ENCODE measurements around the gene DECR2.

Gene DECR2

DNA sequence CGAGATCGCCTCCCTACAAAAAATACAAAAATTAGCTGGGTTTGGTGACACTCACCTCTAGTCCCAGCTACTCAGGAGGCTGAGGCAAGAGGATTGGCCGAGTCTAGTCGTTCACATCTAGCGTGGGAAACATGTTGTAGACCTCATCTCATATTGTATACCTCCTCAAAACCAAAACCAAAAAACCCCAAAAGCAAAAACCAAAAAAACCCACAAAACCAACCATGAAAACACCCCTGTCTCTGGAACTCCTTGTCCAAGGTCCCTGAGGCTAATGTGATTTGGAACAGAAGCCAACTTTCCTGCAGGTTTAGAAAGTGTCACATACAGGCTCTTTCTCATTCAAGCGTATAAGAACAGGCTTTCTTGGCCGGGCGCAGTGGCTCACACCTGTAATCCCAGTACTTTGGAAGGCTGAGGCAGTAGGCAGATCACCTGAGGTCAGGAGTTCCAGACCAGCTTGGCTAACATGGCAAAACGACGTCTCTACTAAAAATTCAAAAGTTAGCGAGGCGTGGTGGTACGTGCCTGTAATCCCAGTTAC is 52.8 kb downstream of the DECR2 start:
- no peak for TF ChIP-seq GATA2 (IDR thresholded peaks at IDR 0.05; ENCODE audit: low read depth, low read length)
- TF ChIP-seq GATA3 (IDR thresholded peaks at IDR 0.05; ENCODE audit: low read depth, low read length), result no peak

DNA sequence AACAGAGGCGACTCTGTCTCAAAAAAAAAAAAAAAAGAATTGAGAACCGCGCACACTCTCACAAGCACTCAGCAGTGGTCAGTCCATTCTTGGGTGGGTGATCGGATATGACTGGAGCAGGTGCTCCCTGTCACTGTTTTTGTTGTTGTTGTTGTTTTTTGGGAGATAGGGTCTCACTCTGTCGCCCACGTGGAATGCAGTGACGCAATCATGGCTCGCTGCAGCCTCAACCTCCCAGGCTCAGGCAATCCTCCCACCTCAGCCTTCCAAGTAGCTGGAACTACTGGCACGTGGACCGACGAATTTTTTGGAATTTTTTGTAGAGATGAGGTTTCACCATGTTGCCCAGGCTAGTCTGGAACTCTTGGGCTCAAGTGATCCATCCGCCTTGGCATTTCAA is 53.8 kb downstream of the DECR2 start:
- TF ChIP-seq GATA2 (IDR thresholded peaks at IDR 0.05; ENCODE audit: low read depth, low read length) (no peak), GATA3 (IDR thresholded peaks at IDR 0.05; ENCODE audit: low read depth, low read length) (no peak)

DNA sequence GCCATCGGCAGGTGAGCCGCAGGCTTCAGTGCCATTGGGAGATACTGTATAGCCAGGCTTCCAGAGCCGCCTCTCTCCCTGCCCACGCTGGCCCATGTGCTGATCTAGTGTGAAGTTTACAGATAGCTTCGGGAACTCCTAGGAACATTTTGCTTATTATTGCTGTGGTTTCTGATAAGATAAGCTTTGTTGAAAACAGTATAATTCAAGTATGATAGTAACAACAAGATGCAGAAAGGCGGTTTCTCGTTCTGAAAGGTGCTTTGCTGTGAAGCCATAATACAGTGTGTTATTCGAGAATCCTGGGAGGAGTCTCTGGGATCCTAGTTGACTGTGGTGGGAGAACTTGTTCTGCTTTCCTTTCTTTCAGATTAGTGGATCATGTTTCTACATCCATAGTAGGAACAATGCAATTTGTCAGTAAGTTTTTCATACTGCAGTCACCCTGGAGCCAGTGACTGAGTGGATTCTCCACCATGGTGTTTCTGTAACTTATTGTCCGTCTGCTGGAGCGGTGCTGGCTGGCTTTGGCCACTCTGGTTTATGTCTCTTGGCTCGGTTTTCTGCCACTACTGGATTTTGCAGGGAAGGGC is 55.3 kb downstream of the DECR2 start:
- TF ChIP-seq GATA3 (IDR thresholded peaks at IDR 0.05; ENCODE audit: low read depth, low read length) (no peak), GATA2 (IDR thresholded peaks at IDR 0.05; ENCODE audit: low read depth, low read length) (no peak)

DNA sequence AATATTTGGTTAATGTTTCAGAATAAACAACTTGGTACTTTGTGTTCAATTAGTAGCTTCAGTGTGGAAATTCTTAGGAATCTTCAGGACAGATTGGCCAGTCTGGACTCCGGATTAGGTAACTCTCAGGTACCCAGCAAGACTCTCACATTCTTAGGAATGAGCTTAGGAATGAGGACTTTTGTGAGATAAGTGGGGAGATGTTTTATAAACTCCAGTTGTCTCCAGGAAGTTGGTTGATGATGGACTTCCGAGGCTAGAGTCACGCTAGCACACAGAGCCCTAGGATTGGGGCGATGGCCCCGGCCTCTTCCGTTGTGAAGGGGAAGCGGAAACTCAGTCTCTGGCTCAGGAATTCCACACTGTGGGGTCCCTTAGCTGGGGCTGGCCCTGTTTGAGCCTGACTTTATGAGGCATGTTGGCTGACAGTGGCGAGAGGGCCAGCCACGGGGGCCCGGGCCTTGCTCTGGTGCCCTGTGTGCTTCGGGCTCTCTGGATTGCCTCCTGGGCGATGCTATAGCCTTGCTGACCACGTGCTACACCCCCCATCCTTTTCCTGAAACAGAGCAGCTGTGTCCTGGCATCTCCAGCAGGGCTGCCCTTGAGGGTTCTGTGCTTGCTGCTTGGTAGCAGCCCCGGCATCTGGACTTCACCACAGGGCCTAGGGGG is 56.2 kb downstream of the DECR2 start:
- TF ChIP-seq GATA2 (IDR thresholded peaks at IDR 0.05; ENCODE audit: low read depth, low read length) (no peak), GATA3 (IDR thresholded peaks at IDR 0.05; ENCODE audit: low read depth, low read length) (no peak)

DNA sequence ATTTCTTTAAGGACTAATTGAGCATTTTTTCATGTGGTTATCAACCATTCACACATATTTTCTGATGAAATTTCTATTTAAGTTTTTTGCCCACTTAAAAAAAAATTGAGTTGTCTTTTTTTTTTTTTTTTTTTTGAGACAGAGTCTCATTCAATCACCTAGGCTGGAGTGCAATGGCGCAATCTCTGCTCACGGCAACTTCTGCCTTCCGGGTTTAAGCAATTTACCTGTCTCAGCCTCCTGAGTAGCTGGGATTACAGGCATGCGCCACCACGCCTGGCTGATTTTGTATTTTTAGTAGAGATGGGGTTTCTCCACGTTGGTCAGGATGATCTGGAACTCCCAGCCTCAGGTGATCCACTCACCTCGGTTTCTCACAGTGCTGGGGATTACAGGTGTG is 58.1 kb downstream of the DECR2 start:
- TF ChIP-seq GATA3 (IDR thresholded peaks at IDR 0.05; ENCODE audit: low read depth, low read length) (no peak), GATA2 (IDR thresholded peaks at IDR 0.05; ENCODE audit: low read depth, low read length) (no peak)

DNA sequence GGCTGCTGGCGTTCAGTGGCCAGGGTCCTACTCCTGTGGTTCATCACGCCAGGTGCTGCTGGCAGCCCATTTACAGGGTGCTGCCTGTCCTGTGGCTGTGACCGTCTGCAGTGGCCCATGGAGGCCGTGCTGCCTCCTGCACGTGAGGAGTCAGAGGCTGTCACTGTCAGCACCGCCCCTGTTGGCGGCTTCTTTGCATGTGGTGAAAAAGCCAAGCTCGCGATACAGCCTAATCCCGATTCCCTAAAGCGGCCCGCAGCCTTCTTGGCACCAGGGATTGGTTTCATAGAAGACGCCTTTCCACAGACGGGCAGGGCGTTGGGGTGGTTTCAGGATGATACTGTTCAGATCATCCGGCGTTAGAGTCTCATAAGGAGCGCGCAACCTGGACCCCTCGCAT is 59.1 kb downstream of the DECR2 start:
- no peak for TF ChIP-seq GATA3 (IDR thresholded peaks at IDR 0.05; ENCODE audit: low read depth, low read length)
- no peak for TF ChIP-seq GATA2 (IDR thresholded peaks at IDR 0.05; ENCODE audit: low read depth, low read length)

All from SH-SY5Y (cell line).